OCI-LY7 (cell line): ENCODE data around the gene SOCS6. TPM values are rescaled to one million over a fixed set of nuclear protein-coding genes. Genes with fewer than 3 reads are reported as not detected.

Source experiments
- BruUV-seq: library from RNA; stranded (reverse); fragments of 400-500 nt; replicated peaks from 2 replicates; lab custom pipeline; 2021; lab: Mats Ljungman, UMichigan
- CTCF ChIA-PET: fragments of 300-600 bp; sonication (Branson Sonifier 250); formaldehyde crosslinking; loops from one replicate; lab custom pipeline; 2022; ENCODE audit warnings: antibody characterized with exemption; ENCODE audit not compliant: unreplicated experiment; lab: Charles Lee
- POLR2A ChIA-PET: fragments of 300-600 bp; sonication (Branson Sonifier 250); formaldehyde crosslinking; loops from one replicate; lab custom pipeline; 2022; ENCODE audit warnings: antibody characterized with exemption; lab: Charles Lee
- DNase-seq: peaks from one replicate; pipeline ENCODE4 v3.0.0-alpha.2; 2015; ENCODE audit warnings: low spot score
- H2AFZ ChIP-seq: fragments of 200-600 bp; sonication (generic), shearing (Covaris generic); 2 replicates; pipeline ENCODE4 v1.6.1; 2014; ENCODE audit warnings: mild to moderate bottlenecking, antibody characterized with exemption, low read length, moderate library complexity
- H3K27ac ChIP-seq: fragments of 200-600 bp; sonication (generic); 2 replicates; pipeline ENCODE4 v1.5.1; 2014; ENCODE audit warnings: mixed run types, low read depth, mild to moderate bottlenecking, moderate library complexity, low read length, inconsistent platforms; ENCODE audit not compliant: poor library complexity, severe bottlenecking
- H3K36me3 ChIP-seq: fragments of 200-600 bp; sonication (generic); 2 replicates; pipeline ENCODE4 v1.6.1; 2014; ENCODE audit warnings: mild to moderate bottlenecking, antibody characterized with exemption, low read length, moderate library complexity, mixed read lengths; ENCODE audit not compliant: insufficient read depth
- H3K4me1 ChIP-seq: fragments of 200-600 bp; sonication (generic); 2 replicates; pipeline ENCODE4 v1.5.1; 2014; ENCODE audit warnings: mild to moderate bottlenecking, low read length; ENCODE audit not compliant: insufficient read depth, poor library complexity, severe bottlenecking
- H3K4me2 ChIP-seq: fragments of 200-600 bp; sonication (generic); 2 replicates; pipeline ENCODE4 v1.6.1; 2014; ENCODE audit warnings: mild to moderate bottlenecking, low read length
- H3K4me3 ChIP-seq: fragments of 200-600 bp; sonication (generic); 2 replicates; pipeline ENCODE4 v1.5.1; 2014; ENCODE audit warnings: mild to moderate bottlenecking, low read depth, low read length; ENCODE audit not compliant: poor library complexity, severe bottlenecking
- H3K79me2 ChIP-seq: fragments of 200-600 bp; sonication (generic); 2 replicates; pipeline ENCODE4 v1.6.1; 2016; ENCODE audit warnings: low read depth, mild to moderate bottlenecking, low read length, moderate library complexity, mixed read lengths; ENCODE audit not compliant: insufficient read depth
- H3K9me2 ChIP-seq: fragments of 200-600 bp; sonication (generic); 2 replicates; pipeline ENCODE4 v1.6.1; 2016; ENCODE audit warnings: mild to moderate bottlenecking, low read length, mixed read lengths; ENCODE audit not compliant: insufficient read depth
- H3K9me3 ChIP-seq: fragments of 200-600 bp; sonication (generic); 2 replicates; pipeline ENCODE4 v1.6.1; 2014; ENCODE audit warnings: mild to moderate bottlenecking, mixed run types, low read length, mixed read lengths
- H4K20me1 ChIP-seq: fragments of 200-600 bp; sonication (generic); 2 replicates; pipeline ENCODE4 v1.6.1; 2014; ENCODE audit warnings: mild to moderate bottlenecking, antibody characterized with exemption, low read length, moderate library complexity, mixed read lengths; ENCODE audit not compliant: insufficient read depth
- CTCF ChIP-seq: fragments of 200-600 bp; sonication (generic); conservative IDR thresholded peaks from 2 replicates; pipeline ENCODE4 v1.5.1; 2014; ENCODE audit warnings: mild to moderate bottlenecking, antibody characterized with exemption, low read length, moderate library complexity, mixed read lengths
- EZH2phosphoT487 ChIP-seq: fragments of 200-600 bp; sonication (generic); IDR thresholded peaks from 2 replicates; pipeline ENCODE4 v1.6.1; 2018; ENCODE audit warnings: low read depth, borderline replicate concordance, mild to moderate bottlenecking, mixed run types, antibody characterized with exemption, low read length, moderate library complexity, mixed read lengths
- intact Hi-C: fragments of 100-400 bp; cut with micrococcal nuclease; formaldehyde crosslinking; loops from one replicate; pipeline ENCODE4 v1.10.0; 2022; ENCODE audit not compliant: unreplicated experiment
- total RNA-seq, 2 experiments: library from RNA; depleted of rRNA in 1 of 2; stranded (reverse); fragments of >200 nt in 1 of 2; shearing (Covaris generic) in 1 of 2; gene quantifications; 2 replicates each; pipeline ENCODE4 v1.2.3, GENCODE V29; 2014 to 2022

The SOCS6 gene
- total RNA-seq, 2 experiments from 2014 or later: not detected

- Histone ChIP-seq H3K36me3 (no peaks in the 10 kb centered on the region), H3K4me3 (no peak overlapping the region), H3K79me2 (no peaks in the 10 kb centered on the region), H3K4me2 (no peak overlapping the region), H4K20me1 (no peaks in the 10 kb centered on the region), H3K9me2 (no peaks in the 10 kb centered on the region), H3K27ac (no peak overlapping the region), H3K9me3 (no peaks in the 10 kb centered on the region), H2AFZ (no peak overlapping the region), H3K4me1 (no peaks in the 10 kb centered on the region)
- POLR2A ChIA-PET: no interaction called here
- intact Hi-C loops: no loop called here
- BruUV-seq: no TSS peak
- DNase-seq: no peak
- CTCF ChIA-PET: no interaction called here
- TF ChIP-seq EZH2phosphoT487 (no peak), CTCF (no peak)
Observed at GRCh38 chr18:70299393-70299792, 10.5 kb downstream of the SOCS6 start.

GRCh38 chr18:70301667-70302066 is 12.8 kb downstream of the SOCS6 start:
- Histone ChIP-seq H3K9me3 (no peaks in the 10 kb centered on the region), H3K79me2 (no peaks in the 10 kb centered on the region), H4K20me1 (no peaks in the 10 kb centered on the region), H3K27ac (no peak overlapping the region), H3K36me3 (no peaks in the 10 kb centered on the region), H3K4me1 (no peaks in the 10 kb centered on the region), H3K4me3 (no peak overlapping the region), H2AFZ (no peak overlapping the region), H3K4me2 (no peak overlapping the region), H3K9me2 (no peaks in the 10 kb centered on the region)
- intact Hi-C loops: no loop called here
- CTCF ChIA-PET: no interaction called here
- TF ChIP-seq EZH2phosphoT487: no peak
- TF ChIP-seq CTCF: no peak
- POLR2A ChIA-PET: no interaction called here
- DNase-seq: no peak
- no TSS peak for BruUV-seq

GRCh38 chr18:70308555-70309294 is 19.9 kb downstream of the SOCS6 start:
- Histone ChIP-seq H3K4me3 (no peak overlapping the region), H2AFZ (no peak overlapping the region), H3K9me2 (no peaks in the 10 kb centered on the region), H3K4me2 (no peak overlapping the region), H3K27ac (no peak overlapping the region), H3K9me3 (no peaks in the 10 kb centered on the region), H3K79me2 (no peaks in the 10 kb centered on the region), H4K20me1 (no peaks in the 10 kb centered on the region), H3K4me1 (no peaks in the 10 kb centered on the region), H3K36me3 (no peaks in the 10 kb centered on the region)
- DNase-seq: no peak
- ChIA-PET CTCF (no interaction called here), POLR2A (no interaction called here)
- BruUV-seq: no TSS peak
- TF ChIP-seq EZH2phosphoT487 (no peak), CTCF (no peak)
- intact Hi-C loops: no loop called here
